HEK293T (cell line): Measurements from ENCODE around the gene FIGNL2.

Source experiments
- CTCF ChIA-PET: fragments of 350-600 bp; formaldehyde crosslinking; extraction: SDS; loops from one replicate; lab custom pipeline; 2021; ENCODE audit warnings: antibody characterized with exemption, inconsistent platforms; lab: Yijun Ruan, JAX
- POLR2A ChIA-PET: fragments of 350-600 bp; formaldehyde crosslinking; extraction: SDS; loops from one replicate; lab custom pipeline; 2020; ENCODE audit warnings: antibody characterized with exemption, inconsistent platforms; lab: Yijun Ruan, JAX
- DNase-seq: peaks from one replicate; pipeline ENCODE4 v3.0.0; 2012; ENCODE audit warnings: mixed read lengths; ENCODE audit errors: extremely low spot score
- ARNT ChIP-seq: fragments of 450-650 bp; IDR thresholded peaks from 2 replicates; pipeline ENCODE4 v1.6.1; 2017; ENCODE audit warnings: mild to moderate bottlenecking
- BHLHE40 ChIP-seq: fragments of 450-650 bp; IDR thresholded peaks from 2 replicates; pipeline ENCODE4 v1.6.1; 2016; ENCODE audit warnings: mild to moderate bottlenecking, moderate library complexity, borderline replicate concordance
- CTBP1 ChIP-seq: fragments of 450-650 bp; IDR thresholded peaks from 2 replicates; pipeline ENCODE4 v1.6.1; 2016; ENCODE audit warnings: borderline replicate concordance
- ELF4 ChIP-seq: fragments of 450-650 bp; IDR thresholded peaks from 2 replicates; pipeline ENCODE4 v1.6.1; 2017; ENCODE audit warnings: antibody characterized with exemption
- FOXA1 ChIP-seq: fragments of 450-650 bp; IDR thresholded peaks from 2 replicates; pipeline ENCODE4 v1.6.1; 2016; ENCODE audit warnings: mild to moderate bottlenecking
- FOXK2 ChIP-seq: fragments of 450-650 bp; IDR thresholded peaks from 2 replicates; pipeline ENCODE4 v1.6.1; 2016; ENCODE audit warnings: mild to moderate bottlenecking
- FOXM1 ChIP-seq: fragments of 450-650 bp; IDR thresholded peaks from 2 replicates; pipeline ENCODE4 v1.6.1; 2017; ENCODE audit warnings: mild to moderate bottlenecking, borderline replicate concordance
- HDGF ChIP-seq: fragments of 450-650 bp; IDR thresholded peaks from 2 replicates; pipeline ENCODE4 v1.6.1; 2017; ENCODE audit warnings: antibody characterized with exemption, borderline replicate concordance
- L3MBTL2 ChIP-seq: fragments of 450-650 bp; conservative IDR thresholded peaks from 2 replicates; pipeline ENCODE4 v1.6.1; 2016; ENCODE audit warnings: mild to moderate bottlenecking
- LEF1 ChIP-seq: fragments of 450-650 bp; IDR thresholded peaks from 2 replicates; pipeline ENCODE4 v1.6.1; 2017; ENCODE audit warnings: mild to moderate bottlenecking, borderline replicate concordance
- NFRKB ChIP-seq: fragments of 450-650 bp; IDR thresholded peaks from 2 replicates; pipeline ENCODE4 v1.6.1; 2016; ENCODE audit warnings: mild to moderate bottlenecking, moderate library complexity
- PKNOX1 ChIP-seq: fragments of 450-650 bp; IDR thresholded peaks from 2 replicates; pipeline ENCODE4 v1.6.1; 2016
- SP1 ChIP-seq: fragments of 450-650 bp; IDR thresholded peaks from 2 replicates; pipeline ENCODE4 v1.6.1; 2017
- SUZ12 ChIP-seq: fragments of 450-650 bp; IDR thresholded peaks from 2 replicates; pipeline ENCODE4 v1.6.1; 2016; ENCODE audit warnings: mild to moderate bottlenecking
- TARDBP ChIP-seq: fragments of 450-650 bp; IDR thresholded peaks from 2 replicates; pipeline ENCODE4 v1.6.1; 2016
- ZNF384 ChIP-seq: fragments of 450-650 bp; IDR thresholded peaks from 2 replicates; pipeline ENCODE4 v1.6.1; 2016

The FIGNL2 gene

GRCh38 chr12:51869931-51870330 is 21.4 kb upstream of the FIGNL2 start:
- TF ChIP-seq NFRKB (no peak), FOXK2 (no peak), PKNOX1 (no peak), ZNF384 (no peak), BHLHE40 (no peak), FOXA1 (no peak), LEF1 (no peak)
- CTCF ChIA-PET, result interaction anchor here (0.7 to 1.3 kb wide), 2 partner anchors 35 to 46 kb away, joined by 3 to 4 read pairs; no protein-coding TSS in a partner anchor
- DNase-seq, result no peak
- POLR2A ChIA-PET, result no interaction called here

- TF ChIP-seq ZNF384 (no peak), ARNT (no peak), CTBP1 (no peak), FOXA1 (no peak), LEF1 (no peak), TARDBP (no peak), SP1 (no peak), NFRKB (no peak), FOXM1 (no peak), SUZ12 (no peak), FOXK2 (no peak), L3MBTL2 (no peak), HDGF (no peak), ELF4 (no peak), PKNOX1 (no peak), BHLHE40 (no peak)
- CTCF ChIA-PET, result interaction anchor here (1.3 kb wide), 1 partner anchor 46 kb away, joined by 4 read pairs; no protein-coding TSS in a partner anchor
- no peak for DNase-seq
- POLR2A ChIA-PET, result no interaction called here
Measured at GRCh38 chr12:51869496-51869865, 21.0 kb upstream of the FIGNL2 start.

- no peak for DNase-seq
- POLR2A ChIA-PET, result no interaction called here
- CTCF ChIA-PET, result interaction anchor here (1.3 kb wide), 1 partner anchor 45 kb away, joined by 4 read pairs; no protein-coding TSS in a partner anchor
- TF ChIP-seq TARDBP (no peak), LEF1 (no peak), ELF4 (no peak), L3MBTL2 (no peak), ARNT (no peak), ZNF384 (no peak), HDGF (no peak), FOXM1 (no peak), PKNOX1 (no peak), SUZ12 (no peak), FOXA1 (no peak), CTBP1 (no peak), SP1 (no peak), NFRKB (no peak), FOXK2 (no peak), BHLHE40 (no peak)
Measured at GRCh38 chr12:51868821-51869495, 20.4 kb upstream of the FIGNL2 start.

GRCh38 chr12:51867796-51868428 is 19.4 kb upstream of the FIGNL2 start:
- CTCF ChIA-PET, result interaction anchor here (0.6 kb wide), 1 partner anchor 44 kb away, joined by 3 read pairs; no protein-coding TSS in a partner anchor
- TF ChIP-seq LEF1, result no peak
- no peak for TF ChIP-seq SP1
- no peak for TF ChIP-seq NFRKB
- TF ChIP-seq FOXK2, result no peak
- no peak for TF ChIP-seq ZNF384
- TF ChIP-seq L3MBTL2, result no peak
- no peak for TF ChIP-seq PKNOX1
- TF ChIP-seq ARNT, result no peak
- no peak for TF ChIP-seq FOXM1
- no peak for TF ChIP-seq SUZ12
- no peak for TF ChIP-seq TARDBP
- no peak for TF ChIP-seq FOXA1
- no peak for TF ChIP-seq HDGF
- TF ChIP-seq ELF4, result no peak
- no peak for TF ChIP-seq CTBP1
- no peak for TF ChIP-seq BHLHE40
- POLR2A ChIA-PET, result no interaction called here

GRCh38 chr12:51867371-51867770 is 18.9 kb upstream of the FIGNL2 start:
- DNase-seq, result no peak
- ChIA-PET CTCF (interaction anchor here (0.6 to 0.9 kb wide), 3 partner anchors 7 to 158 kb away, joined by 3 to 4 read pairs (median 3); no protein-coding TSS in a partner anchor), POLR2A (no interaction called here)
- TF ChIP-seq NFRKB (no peak), L3MBTL2 (no peak), PKNOX1 (no peak), SUZ12 (no peak), ZNF384 (no peak), FOXK2 (no peak), FOXM1 (no peak)

More at GRCh38 chr12:51867796-51868428, 19.4 kb upstream of the FIGNL2 start:
- no peak for DNase-seq
